Dendritic cell treated with granulocyte-macrophage colony-stimulating factor and Interleukin-4, amounts not matched to agents 40 ng/mL and 50 ng/mL, for 4 days (primary cell): ENCODE results near the gene FLNA.
A peak's percentile ranks its signal among the peaks of the same experiment; 100 is the strongest.

Source experiments
- H3K27ac Mint-ChIP-seq: one replicate; pipeline ENCODE4 v1.8.0; 2022; ENCODE audit warnings: mild to moderate bottlenecking, mixed read lengths
- H3K27me3 Mint-ChIP-seq: one replicate; pipeline ENCODE4 v1.8.0; 2022; ENCODE audit warnings: mild to moderate bottlenecking, mixed read lengths
- H3K36me3 Mint-ChIP-seq: one replicate; pipeline ENCODE4 v1.8.0; 2022; ENCODE audit warnings: low read depth, mixed read lengths
- H3K4me1 Mint-ChIP-seq: one replicate; pipeline ENCODE4 v1.8.0; 2022; ENCODE audit warnings: low read depth, mixed read lengths
- H3K4me3 Mint-ChIP-seq: one replicate; pipeline ENCODE4 v1.8.0; 2022; ENCODE audit warnings: mild to moderate bottlenecking, moderate library complexity, mixed read lengths
- H3K9me3 Mint-ChIP-seq: one replicate; pipeline ENCODE4 v1.8.0; 2022; ENCODE audit warnings: mixed read lengths
- intact Hi-C: fragments of 100-400 bp; cut with micrococcal nuclease; formaldehyde crosslinking; loops from one replicate; pipeline ENCODE4 v1.15.0; 2022

The FLNA gene

DNA sequence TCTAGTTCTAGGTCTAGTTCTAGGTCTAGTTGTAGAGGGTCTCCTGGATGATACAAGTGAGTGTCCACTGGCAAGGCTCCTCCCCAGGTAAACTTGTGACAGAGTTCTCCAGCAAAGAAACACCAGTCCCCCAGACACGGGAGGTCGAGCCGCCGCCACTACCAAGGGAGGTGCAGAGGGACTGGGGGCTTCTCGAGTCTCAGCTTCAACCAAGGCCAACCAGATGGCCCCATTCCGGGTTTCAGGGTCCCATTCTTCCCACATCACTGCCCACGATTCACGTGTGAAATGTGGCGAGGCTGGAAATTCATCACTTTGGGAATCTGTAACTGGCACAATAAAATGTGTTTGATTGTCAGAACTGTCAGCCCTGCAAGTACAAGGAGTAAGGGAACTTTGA lies 41.3 kb downstream of the FLNA start:
- no peaks in the 10 kb centered on the region for H3K27me3 Mint-ChIP-seq
- no peaks in the 10 kb centered on the region for H3K36me3 Mint-ChIP-seq
- H3K4me3 Mint-ChIP-seq: no peak overlapping the region
- no peak overlapping the region for H3K27ac Mint-ChIP-seq
- intact Hi-C loops: no loop called here
- no peaks in the 10 kb centered on the region for H3K9me3 Mint-ChIP-seq
- H3K4me1 Mint-ChIP-seq: peaks cover 17% of the 10 kb centered on the region

DNA sequence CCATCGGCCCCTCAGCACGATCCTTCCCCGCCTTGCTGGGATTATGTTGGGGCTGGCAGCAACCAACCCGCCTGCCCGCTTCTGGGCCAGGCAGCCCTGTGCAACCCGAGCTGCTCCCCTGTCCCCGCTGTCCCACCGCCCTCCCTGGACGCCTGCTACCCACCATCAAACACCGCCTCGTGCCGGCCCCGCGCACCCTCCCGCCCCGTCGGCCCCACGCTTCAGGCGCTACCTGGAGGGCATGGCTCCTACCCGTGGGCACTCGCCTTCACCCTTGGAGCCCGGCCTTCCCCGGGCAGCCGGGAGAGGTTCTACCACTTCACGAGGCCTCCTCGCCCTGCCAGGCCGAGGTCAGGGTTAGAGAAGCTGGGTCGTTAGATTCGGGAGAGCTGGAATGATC lies 41.9 kb downstream of the FLNA start:
- intact Hi-C loops: no loop called here
- no peaks in the 10 kb centered on the region for H3K9me3 Mint-ChIP-seq
- no peaks in the 10 kb centered on the region for H3K36me3 Mint-ChIP-seq
- H3K27ac Mint-ChIP-seq: no peak overlapping the region
- H3K4me3 Mint-ChIP-seq: no peak overlapping the region
- no peaks in the 10 kb centered on the region for H3K27me3 Mint-ChIP-seq
- H3K4me1 Mint-ChIP-seq: peaks cover 21% of the 10 kb centered on the region

DNA sequence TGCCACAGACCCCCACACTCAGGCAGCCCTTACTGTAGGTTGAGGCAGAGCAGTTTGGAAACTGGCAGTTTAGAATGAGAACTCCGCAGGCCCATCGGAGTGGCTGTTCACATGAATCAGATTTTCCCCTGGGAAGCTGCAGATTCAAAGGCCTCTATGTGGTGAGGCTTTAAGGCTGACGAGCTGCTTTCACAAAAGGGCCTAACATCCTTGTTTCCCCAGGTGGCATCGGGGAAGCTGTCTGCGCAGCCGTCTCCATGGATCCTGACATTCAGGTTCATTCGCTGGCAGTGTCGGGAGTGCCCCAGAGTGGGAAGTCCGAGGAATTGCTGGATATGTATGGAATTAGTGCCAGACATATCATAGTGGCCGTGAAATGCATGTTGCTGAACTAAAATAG lies 45.1 kb downstream of the FLNA start:
- H3K4me1 Mint-ChIP-seq: peaks cover 19% of the 10 kb centered on the region
- H3K27ac Mint-ChIP-seq: no peak overlapping the region
- no peak overlapping the region for H3K4me3 Mint-ChIP-seq
- H3K9me3 Mint-ChIP-seq: no peaks in the 10 kb centered on the region
- no peaks in the 10 kb centered on the region for H3K36me3 Mint-ChIP-seq
- peaks cover 6% of the 10 kb centered on the region for H3K27me3 Mint-ChIP-seq
- intact Hi-C loops: no loop called here

DNA sequence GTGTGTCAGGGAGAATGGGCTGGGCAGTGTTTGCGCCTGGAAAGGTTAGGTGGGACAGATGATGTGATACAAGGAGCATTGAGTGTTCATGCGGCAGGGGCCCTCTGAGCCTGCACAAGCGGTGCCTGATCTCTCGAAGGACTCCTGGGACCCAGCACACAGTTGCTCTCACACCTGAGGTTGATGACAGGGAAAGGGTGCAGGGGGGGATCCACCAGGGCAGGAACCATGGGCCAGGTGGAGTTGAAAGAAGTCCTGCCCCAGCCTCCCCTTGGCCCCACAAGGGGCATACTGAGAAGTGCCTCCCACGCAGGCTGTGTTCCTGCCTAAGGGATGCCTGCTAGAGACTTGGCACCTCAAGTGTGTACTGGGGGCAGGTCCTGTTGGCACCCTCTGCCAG lies 45.8 kb downstream of the FLNA start:
- Mint-ChIP-seq H3K9me3 (no peaks in the 10 kb centered on the region), H3K36me3 (no peaks in the 10 kb centered on the region), H3K4me1 (peaks cover 12% of the 10 kb centered on the region), H3K27ac (no peak overlapping the region), H3K27me3 (peaks cover 10% of the 10 kb centered on the region), H3K4me3 (no peak overlapping the region)
- intact Hi-C loops: no loop called here

DNA sequence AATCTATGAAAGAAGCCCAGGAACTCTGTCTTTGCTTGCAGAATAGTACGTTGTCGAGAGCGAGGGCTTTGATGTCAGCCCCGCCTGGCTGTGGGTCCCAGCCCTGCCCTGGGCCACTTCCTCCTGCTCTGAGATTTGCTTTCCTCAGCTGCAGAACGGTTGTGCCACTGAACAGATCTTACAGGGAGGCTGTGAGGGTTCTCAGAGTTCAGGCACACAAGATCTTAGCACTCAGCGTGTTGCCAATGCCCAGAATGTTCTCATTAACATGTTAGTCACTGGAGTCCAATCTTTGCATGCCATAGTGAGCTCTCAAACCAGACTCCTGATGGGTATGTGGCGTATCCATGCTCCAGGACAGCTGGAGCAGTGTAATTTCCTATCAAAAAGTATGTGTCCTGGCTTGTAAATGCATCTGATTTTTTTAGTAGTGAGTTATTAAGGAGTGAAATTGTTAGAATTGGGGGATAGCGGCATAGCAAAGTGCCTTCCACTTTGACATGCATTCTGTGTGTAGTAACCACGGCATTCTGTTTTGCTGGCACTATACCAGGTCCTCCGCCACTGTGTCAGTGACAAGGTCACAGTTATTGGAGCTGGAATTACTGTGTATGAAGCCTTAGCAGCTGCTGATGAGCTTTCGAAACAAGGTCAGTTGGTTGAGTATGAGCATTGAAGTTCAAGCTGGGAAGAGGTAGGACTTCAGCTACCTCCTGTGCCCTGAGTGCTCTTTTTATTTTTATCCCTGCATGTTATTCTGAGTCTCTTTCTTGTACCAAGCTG lies 47.2 kb downstream of the FLNA start:
- no peak overlapping the region for H3K27ac Mint-ChIP-seq
- no peaks in the 10 kb centered on the region for H3K36me3 Mint-ChIP-seq
- no peaks in the 10 kb centered on the region for H3K9me3 Mint-ChIP-seq
- peaks cover 10% of the 10 kb centered on the region for H3K27me3 Mint-ChIP-seq
- no peak overlapping the region for H3K4me3 Mint-ChIP-seq
- intact Hi-C loops: no loop called here
- peaks cover 10% of the 10 kb centered on the region for H3K4me1 Mint-ChIP-seq

DNA sequence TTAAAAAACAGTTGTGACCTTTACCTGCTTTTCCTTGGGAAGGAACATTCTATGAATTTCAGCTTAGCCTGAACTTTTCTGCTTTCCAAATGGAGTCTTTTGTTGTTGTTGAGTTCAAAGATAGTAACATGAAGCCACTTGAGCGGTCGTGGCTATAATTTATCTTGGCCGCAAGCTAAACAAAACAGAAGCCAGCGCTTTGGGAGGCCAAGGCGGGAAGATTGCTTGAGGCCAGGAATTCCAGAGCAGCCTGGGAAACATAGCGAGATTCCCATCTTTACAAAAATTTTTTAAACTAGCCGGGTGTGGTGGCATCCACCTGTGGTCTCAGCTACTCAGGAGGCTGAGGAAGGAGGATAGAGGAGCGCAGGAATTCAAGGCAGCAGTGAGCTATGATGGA lies 48.9 kb downstream of the FLNA start:
- Mint-ChIP-seq H3K27ac (no peak overlapping the region), H3K9me3 (no peaks in the 10 kb centered on the region), H3K4me3 (no peak overlapping the region), H3K36me3 (no peaks in the 10 kb centered on the region), H3K27me3 (peaks cover 17% of the 10 kb centered on the region), H3K4me1 (peaks cover 10% of the 10 kb centered on the region)
- intact Hi-C loops: no loop called here

DNA sequence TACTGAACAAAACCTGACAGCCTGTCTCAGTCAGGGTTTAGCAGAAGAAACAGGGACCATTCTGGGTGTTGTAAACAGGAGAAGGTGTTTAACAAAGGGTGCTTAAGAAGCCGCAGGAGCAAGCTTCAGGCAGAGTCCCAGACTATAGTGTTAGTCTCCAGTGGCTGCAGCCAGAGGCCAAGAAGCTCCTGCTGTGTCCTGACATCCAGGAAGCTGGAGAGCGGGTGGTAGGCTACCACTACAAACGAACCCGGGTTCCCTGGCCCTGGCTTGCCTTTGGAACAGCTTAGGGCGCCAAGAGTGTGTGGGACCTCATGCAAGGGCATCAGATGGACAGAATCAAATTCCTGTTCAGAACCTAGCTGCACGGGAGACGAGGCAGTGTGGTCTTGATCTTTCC lies 50.9 kb downstream of the FLNA start:
- H3K9me3 Mint-ChIP-seq: no peaks in the 10 kb centered on the region
- H3K27ac Mint-ChIP-seq: no peak overlapping the region
- peaks cover 10% of the 10 kb centered on the region for H3K4me1 Mint-ChIP-seq
- no peak overlapping the region for H3K4me3 Mint-ChIP-seq
- peaks cover 24% of the 10 kb centered on the region for H3K27me3 Mint-ChIP-seq
- intact Hi-C loops: no loop called here
- H3K36me3 Mint-ChIP-seq: no peaks in the 10 kb centered on the region

DNA sequence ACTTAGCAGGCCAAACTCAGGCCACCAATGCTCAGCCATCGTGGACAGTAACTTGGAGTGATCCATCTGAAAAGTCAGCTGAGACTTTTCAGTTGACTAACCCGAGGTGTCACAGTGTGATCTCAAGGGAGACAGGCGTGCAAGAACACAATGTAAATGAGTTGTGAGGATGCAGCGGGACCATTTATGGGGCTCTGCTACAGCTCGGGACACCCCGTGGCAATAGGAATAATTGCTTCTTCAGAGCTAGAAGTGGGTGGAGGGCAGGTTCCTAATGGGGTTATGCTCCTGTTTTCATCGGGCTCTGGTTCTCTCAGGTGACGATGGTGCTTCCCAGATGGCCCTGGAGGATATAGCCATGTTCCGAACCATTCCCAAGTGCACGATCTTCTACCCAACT lies 51.5 kb downstream of the FLNA start:
- Mint-ChIP-seq H3K4me1 (peaks cover 9% of the 10 kb centered on the region), H3K36me3 (no peaks in the 10 kb centered on the region), H3K27ac (no peak overlapping the region), H3K4me3 (no peak overlapping the region), H3K27me3 (peaks cover 24% of the 10 kb centered on the region), H3K9me3 (no peaks in the 10 kb centered on the region)
- intact Hi-C loops: no loop called here

DNA sequence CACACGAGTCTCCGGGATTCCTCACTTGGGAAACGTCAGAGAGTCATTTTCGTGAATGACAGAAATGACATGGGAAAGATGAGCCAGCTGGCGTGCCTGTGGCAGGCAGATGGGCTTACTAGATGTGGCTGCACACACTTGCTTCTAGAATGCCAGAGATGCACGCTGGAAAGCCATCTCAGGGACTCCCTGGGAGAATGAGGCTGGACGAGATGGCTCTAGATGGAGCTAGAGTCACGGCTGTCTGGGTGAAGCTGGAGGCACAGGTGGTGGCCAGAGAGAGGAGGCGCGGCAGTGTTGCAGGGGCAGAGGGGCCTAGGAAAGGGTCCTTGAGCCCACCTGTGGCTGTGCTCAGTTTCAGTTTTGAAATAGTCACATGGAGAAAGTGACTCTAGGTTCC lies 52.8 kb downstream of the FLNA start:
- Mint-ChIP-seq H3K4me1 (peaks cover 5% of the 10 kb centered on the region), H3K9me3 (no peaks in the 10 kb centered on the region), H3K36me3 (no peaks in the 10 kb centered on the region), H3K4me3 (no peak overlapping the region), H3K27me3 (peaks cover 29% of the 10 kb centered on the region), H3K27ac (no peak overlapping the region)
- intact Hi-C loops: no loop called here

DNA sequence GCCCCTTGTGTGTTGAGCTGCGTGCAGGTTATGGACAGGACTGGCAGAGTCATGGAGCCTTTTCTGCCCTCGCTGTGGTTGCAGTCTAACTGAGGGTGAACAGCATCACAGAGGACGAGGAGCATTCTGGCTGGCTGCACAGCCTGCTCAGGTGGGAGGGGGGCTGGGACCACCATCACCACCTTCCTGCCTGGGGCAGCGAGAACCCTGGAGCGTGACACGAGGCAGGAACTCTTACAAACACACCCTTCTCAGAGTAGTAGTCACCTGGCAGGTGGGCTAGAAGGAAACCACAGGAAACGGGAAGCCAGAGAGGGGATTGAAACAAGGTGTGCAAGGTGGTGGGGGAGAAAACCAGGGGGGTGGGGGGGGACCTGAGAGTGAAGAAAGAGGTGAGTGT lies 53.3 kb downstream of the FLNA start:
- Mint-ChIP-seq H3K36me3 (no peaks in the 10 kb centered on the region), H3K4me1 (peaks cover 5% of the 10 kb centered on the region), H3K27me3 (peaks cover 29% of the 10 kb centered on the region), H3K27ac (no peak overlapping the region), H3K9me3 (no peaks in the 10 kb centered on the region), H3K4me3 (no peak overlapping the region)
- intact Hi-C loops: no loop called here

DNA sequence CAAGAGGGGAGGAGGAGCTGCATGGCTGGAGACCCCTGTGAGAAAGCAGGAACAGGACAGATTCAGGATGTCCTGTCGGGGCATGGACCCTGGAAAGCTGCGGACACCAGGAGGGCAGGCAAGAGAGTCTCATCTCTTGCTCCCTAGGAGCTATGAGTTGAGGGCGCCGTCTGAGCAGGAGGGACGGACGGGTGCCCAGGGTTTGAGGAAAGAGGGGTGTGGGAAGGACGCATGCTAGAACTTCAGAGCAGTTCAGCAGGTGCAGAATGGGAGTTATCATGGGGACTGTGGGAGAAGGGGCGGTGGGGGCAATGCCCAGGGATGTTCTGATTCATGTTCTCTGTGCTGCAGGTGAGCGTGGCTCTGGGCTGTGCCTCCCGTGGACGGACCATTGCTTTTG lies 54.0 kb downstream of the FLNA start:
- Mint-ChIP-seq H3K4me3 (no peak overlapping the region), H3K27me3 (peaks cover 29% of the 10 kb centered on the region)

DNA sequence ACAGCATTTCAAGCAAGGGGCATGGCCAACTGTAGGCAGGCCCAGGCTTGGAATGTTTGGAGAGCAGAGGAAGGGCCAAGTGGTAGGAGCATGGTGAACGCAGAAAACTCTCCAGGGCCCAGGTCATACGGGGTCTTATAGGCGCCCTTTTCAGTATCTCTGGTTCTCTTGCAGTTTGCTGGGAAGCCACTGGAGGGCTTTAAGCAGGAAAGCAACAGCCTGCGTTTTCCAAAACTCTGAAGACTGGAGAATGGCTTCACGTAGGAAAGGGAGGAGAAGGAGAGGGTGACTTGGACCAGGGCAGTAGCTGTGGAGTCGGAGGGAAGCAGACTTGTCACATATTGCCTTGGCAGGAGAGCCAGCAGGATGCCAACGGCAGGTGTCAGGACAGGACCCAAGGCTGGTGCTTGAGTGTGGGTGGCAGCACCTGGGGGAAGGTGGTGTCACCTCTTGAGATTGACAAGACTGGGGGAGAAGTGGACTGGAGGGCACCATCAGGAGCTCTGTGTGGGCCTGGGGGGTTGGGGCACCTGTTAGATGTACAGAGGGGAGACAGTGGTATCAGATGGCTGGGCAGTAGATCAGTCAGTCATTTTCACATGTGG lies 56.9 kb downstream of the FLNA start:
- no peaks in the 10 kb centered on the region for H3K9me3 Mint-ChIP-seq
- no peak overlapping the region for H3K4me3 Mint-ChIP-seq
- peaks cover 5% of the 10 kb centered on the region for H3K4me1 Mint-ChIP-seq

More for the DNA sequence above, 54.0 kb downstream of the FLNA start:
- H3K27ac Mint-ChIP-seq: no peak overlapping the region
- intact Hi-C loops: no loop called here
- H3K4me1 Mint-ChIP-seq: peaks cover 5% of the 10 kb centered on the region
- no peaks in the 10 kb centered on the region for H3K36me3 Mint-ChIP-seq
- H3K9me3 Mint-ChIP-seq: no peaks in the 10 kb centered on the region

DNA sequence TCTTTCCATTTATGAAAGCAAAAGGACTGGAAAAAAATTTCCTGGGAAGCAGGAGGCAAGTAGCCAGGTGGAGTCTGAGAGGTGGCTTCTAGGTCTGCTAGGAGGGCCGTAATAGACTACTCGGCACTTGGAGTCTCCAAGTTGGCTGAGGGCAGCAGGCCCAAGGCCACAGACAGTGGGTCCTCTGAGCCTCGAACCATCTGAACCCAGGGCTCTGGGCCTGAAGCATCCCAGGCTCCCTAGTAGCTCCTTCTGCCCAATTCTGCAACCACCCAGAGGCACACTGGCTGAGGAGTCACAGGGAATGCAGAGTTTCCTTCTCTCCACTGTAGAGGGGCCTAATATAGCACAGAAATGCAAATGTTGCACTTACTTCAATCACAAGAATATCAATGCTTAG lies 59.0 kb downstream of the FLNA start:
- peaks cover 11% of the 10 kb centered on the region for H3K27me3 Mint-ChIP-seq
- no peak overlapping the region for H3K27ac Mint-ChIP-seq
- intact Hi-C loops: no loop called here
- no peaks in the 10 kb centered on the region for H3K36me3 Mint-ChIP-seq
- no peak overlapping the region for H3K4me3 Mint-ChIP-seq
- H3K4me1 Mint-ChIP-seq: peaks cover 21% of the 10 kb centered on the region
- no peaks in the 10 kb centered on the region for H3K9me3 Mint-ChIP-seq

More for the DNA sequence above, 56.9 kb downstream of the FLNA start:
- intact Hi-C loops: no loop called here
- Mint-ChIP-seq H3K27ac (no peak overlapping the region), H3K27me3 (peaks cover 20% of the 10 kb centered on the region), H3K36me3 (no peaks in the 10 kb centered on the region)

DNA sequence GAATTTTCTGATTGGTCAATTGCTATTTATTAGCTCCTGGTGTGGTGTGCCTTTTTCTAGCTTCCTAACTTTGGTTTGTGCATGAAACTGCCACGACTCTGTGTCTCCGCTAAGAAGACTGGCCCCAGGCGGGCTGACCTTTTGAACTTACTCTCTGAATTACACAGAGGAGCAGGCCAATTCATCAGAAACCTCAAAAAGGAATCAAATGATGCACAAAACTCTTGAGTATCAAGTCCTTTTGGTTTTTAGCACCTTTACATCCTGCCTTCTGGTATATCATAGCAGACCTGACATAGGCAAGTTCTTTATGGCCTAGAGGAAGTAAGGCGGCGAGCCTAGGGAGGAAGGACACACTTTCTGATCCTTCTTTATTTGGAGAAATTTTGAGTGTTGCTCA lies 61.3 kb downstream of the FLNA start:
- H3K9me3 Mint-ChIP-seq: no peaks in the 10 kb centered on the region
- intact Hi-C loops: no loop called here
- H3K27ac Mint-ChIP-seq: peak overlapping the region; percentile 65
- no peak overlapping the region for H3K4me3 Mint-ChIP-seq
- H3K36me3 Mint-ChIP-seq: no peaks in the 10 kb centered on the region
- H3K4me1 Mint-ChIP-seq: peaks cover 27% of the 10 kb centered on the region
- H3K27me3 Mint-ChIP-seq: peaks cover 6% of the 10 kb centered on the region

DNA sequence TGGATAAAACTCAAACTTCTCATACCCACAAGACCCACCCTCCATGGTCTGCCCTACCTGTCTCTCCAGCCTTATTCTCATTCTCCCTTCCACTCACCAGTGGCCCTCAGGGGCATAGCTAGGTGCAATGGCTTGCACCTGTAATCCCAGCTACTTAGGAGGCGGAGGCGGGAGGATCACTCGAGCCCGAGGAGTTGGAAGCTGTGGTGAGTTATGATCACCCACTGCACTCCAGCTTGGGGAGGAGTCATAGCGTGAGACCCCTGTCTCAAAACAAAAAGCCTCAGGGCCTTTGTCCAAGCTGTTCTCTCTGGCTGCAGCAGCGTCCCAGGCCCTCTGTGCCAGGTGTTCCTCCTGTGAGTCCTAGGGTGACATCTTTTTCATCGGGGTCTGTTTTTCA lies 62.3 kb downstream of the FLNA start:
- H3K9me3 Mint-ChIP-seq: no peaks in the 10 kb centered on the region
- peaks cover 3% of the 10 kb centered on the region for H3K27me3 Mint-ChIP-seq
- no peaks in the 10 kb centered on the region for H3K36me3 Mint-ChIP-seq
- intact Hi-C loops: no loop called here
- H3K4me1 Mint-ChIP-seq: peaks cover 29% of the 10 kb centered on the region
- H3K27ac Mint-ChIP-seq: no peak overlapping the region
- no peak overlapping the region for H3K4me3 Mint-ChIP-seq
